DOHH2 (cell line): ENCODE results near the gene MTARC1.

Experiments used
- H3F3A ChIP-seq: fragments of 200-600 bp; sonication (generic), shearing (Covaris generic); 2 replicates; pipeline ENCODE4 v1.6.0; 2016; ENCODE audit warnings: antibody characterized with exemption, mild to moderate bottlenecking; ENCODE audit not compliant: control insufficient read depth, insufficient read depth
- H3K27ac ChIP-seq: fragments of 200-600 bp; sonication (generic); 2 replicates; pipeline ENCODE4 v1.5.1; 2014; ENCODE audit warnings: low read depth, mild to moderate bottlenecking, low read length, moderate library complexity
- H3K27me3 ChIP-seq: fragments of 200-600 bp; sonication (generic); 2 replicates; pipeline ENCODE4 v1.6.1; 2014; ENCODE audit warnings: mild to moderate bottlenecking, low read length, mixed read lengths; ENCODE audit not compliant: control insufficient read depth
- H3K36me3 ChIP-seq: fragments of 200-600 bp; sonication (generic); 2 replicates; pipeline ENCODE4 v1.6.1; 2014; ENCODE audit warnings: mild to moderate bottlenecking, low read length, moderate library complexity, mixed read lengths; ENCODE audit not compliant: control insufficient read depth
- H3K4me1 ChIP-seq: fragments of 200-600 bp; sonication (generic); 2 replicates; pipeline ENCODE4 v1.6.1; 2014; ENCODE audit warnings: mild to moderate bottlenecking, low read length, mixed read lengths; ENCODE audit not compliant: control insufficient read depth
- H3K4me2 ChIP-seq: fragments of 200-600 bp; sonication (generic); 2 replicates; pipeline ENCODE4 v1.6.0; 2014; ENCODE audit warnings: mild to moderate bottlenecking, low read length, moderate library complexity
- H3K4me3 ChIP-seq: fragments of 200-600 bp; sonication (generic); 2 replicates; pipeline ENCODE4 v1.5.1; 2014; ENCODE audit warnings: mild to moderate bottlenecking, low read length, mixed read lengths
- H3K79me2 ChIP-seq: fragments of 200-600 bp; sonication (generic); 2 replicates; pipeline ENCODE4 v1.6.1; 2014; ENCODE audit warnings: mild to moderate bottlenecking, low read length, mixed read lengths; ENCODE audit not compliant: control insufficient read depth
- H3K9me2 ChIP-seq: fragments of 200-600 bp; sonication (generic); replicated peaks from 2 replicates; pipeline ENCODE4 v1.6.1; 2014; ENCODE audit warnings: mild to moderate bottlenecking, low read length, mixed read lengths; ENCODE audit not compliant: control insufficient read depth
- H3K9me3 ChIP-seq: fragments of 200-600 bp; sonication (generic); 2 replicates; pipeline ENCODE4 v1.6.1; 2014; ENCODE audit warnings: antibody characterized with exemption, low read length, mixed read lengths; ENCODE audit not compliant: control insufficient read depth, insufficient read depth
- H4K20me1 ChIP-seq: fragments of 200-600 bp; sonication (generic); 2 replicates; pipeline ENCODE4 v1.6.0; 2014; ENCODE audit warnings: low read depth, mild to moderate bottlenecking, antibody characterized with exemption, low read length, moderate library complexity; ENCODE audit not compliant: control insufficient read depth, insufficient read depth
- CTCF ChIP-seq: fragments of 200-600 bp; sonication (generic); IDR thresholded peaks from one replicate; pipeline ENCODE4 v1.5.1; 2014; ENCODE audit warnings: antibody characterized with exemption, mild to moderate bottlenecking, low read depth, low read length; ENCODE audit not compliant: poor library complexity, severe bottlenecking
- EZH2phosphoT487 ChIP-seq: fragments of 200-600 bp; sonication (generic); IDR thresholded peaks from 2 replicates; pipeline ENCODE4 v1.6.1; 2017; ENCODE audit warnings: borderline replicate concordance, mild to moderate bottlenecking, antibody characterized with exemption, low read length, moderate library complexity, mixed read lengths

The MTARC1 gene

GRCh38 chr1:220791956-220792355, 5.2 kb downstream of the MTARC1 start:
- Histone ChIP-seq H3K4me1 (no peaks in the 10 kb centered on the region), H3K27me3 (no peaks in the 10 kb centered on the region), H3K4me3 (no peak overlapping the region), H3K27ac (no peak overlapping the region), H3F3A (no peaks in the 10 kb centered on the region), H3K9me2 (no peaks in the 10 kb centered on the region), H3K36me3 (no peaks in the 10 kb centered on the region), H3K9me3 (no peaks in the 10 kb centered on the region), H3K79me2 (no peaks in the 10 kb centered on the region), H4K20me1 (no peaks in the 10 kb centered on the region), H3K4me2 (no peak overlapping the region)
- TF ChIP-seq EZH2phosphoT487 (no peak), CTCF (no peak)

- no peaks in the 10 kb centered on the region for H3K27me3 ChIP-seq
- H3K79me2 ChIP-seq: no peaks in the 10 kb centered on the region
- no peaks in the 10 kb centered on the region for H3F3A ChIP-seq
- no peaks in the 10 kb centered on the region for H4K20me1 ChIP-seq
- no peak overlapping the region for H3K4me3 ChIP-seq
- no peak for TF ChIP-seq CTCF
- TF ChIP-seq EZH2phosphoT487: no peak
- H3K4me2 ChIP-seq: no peak overlapping the region
- H3K36me3 ChIP-seq: no peaks in the 10 kb centered on the region
- H3K9me3 ChIP-seq: no peaks in the 10 kb centered on the region
- H3K27ac ChIP-seq: no peak overlapping the region
- H3K9me2 ChIP-seq: no peaks in the 10 kb centered on the region
- no peaks in the 10 kb centered on the region for H3K4me1 ChIP-seq
These were observed 9.8 kb downstream of the MTARC1 start for GRCh38 chr1:220796530-220796929.

GRCh38 chr1:220797044-220797443, 10.3 kb downstream of the MTARC1 start:
- no peaks in the 10 kb centered on the region for H3K36me3 ChIP-seq
- H3F3A ChIP-seq: no peaks in the 10 kb centered on the region
- H4K20me1 ChIP-seq: no peaks in the 10 kb centered on the region
- no peaks in the 10 kb centered on the region for H3K27me3 ChIP-seq
- no peak for TF ChIP-seq CTCF
- no peak for TF ChIP-seq EZH2phosphoT487
- no peak overlapping the region for H3K4me3 ChIP-seq
- no peak overlapping the region for H3K4me2 ChIP-seq
- H3K9me2 ChIP-seq: no peaks in the 10 kb centered on the region
- H3K79me2 ChIP-seq: no peaks in the 10 kb centered on the region
- H3K27ac ChIP-seq: no peak overlapping the region
- no peaks in the 10 kb centered on the region for H3K4me1 ChIP-seq
- H3K9me3 ChIP-seq: no peaks in the 10 kb centered on the region

- Histone ChIP-seq H3F3A (no peaks in the 10 kb centered on the region), H3K27ac (no peak overlapping the region), H3K27me3 (no peaks in the 10 kb centered on the region), H3K4me3 (no peak overlapping the region), H4K20me1 (no peaks in the 10 kb centered on the region), H3K9me3 (no peaks in the 10 kb centered on the region), H3K4me1 (no peaks in the 10 kb centered on the region), H3K9me2 (no peaks in the 10 kb centered on the region), H3K36me3 (no peaks in the 10 kb centered on the region), H3K79me2 (no peaks in the 10 kb centered on the region), H3K4me2 (no peak overlapping the region)
- TF ChIP-seq EZH2phosphoT487: no peak
- TF ChIP-seq CTCF: no peak
These were observed 10.8 kb downstream of the MTARC1 start for GRCh38 chr1:220797553-220797952.
